ENCODE measurements around the gene HLF. TPM values are rescaled to one million over a fixed set of nuclear protein-coding genes. Genes with fewer than 3 reads are reported as not detected.
A peak's percentile ranks its signal among the peaks of the same experiment; 100 is the strongest.

HLF gene
- total RNA-seq, 1 experiment from 2014 or later, result not detected

- CTCF ChIA-PET, result no interaction called here
- intact Hi-C loops (cut with micrococcal nuclease; ENCODE audit: unreplicated experiment), result no loop called here
- Histone ChIP-seq H3K4me3 (no peak overlapping the region), H3K4me2 (no peak overlapping the region), H4K20me1 (ENCODE audit: insufficient read depth) (no peaks in the 10 kb centered on the region), H3K9me3 (ENCODE audit: insufficient read depth, low read depth) (no peaks in the 10 kb centered on the region), H3K27ac (no peak overlapping the region), H3K36me3 (ENCODE audit: low read depth) (no peaks in the 10 kb centered on the region), H3F3A (ENCODE audit: insufficient read depth, low read depth) (no peaks in the 10 kb centered on the region), H3K9me2 (ENCODE audit: insufficient read depth) (no peaks in the 10 kb centered on the region), H3K4me1 (replicated peaks; ENCODE audit: insufficient read depth) (no peaks in the 10 kb centered on the region), H3K79me2 (ENCODE audit: low read depth) (no peaks in the 10 kb centered on the region), H2AFZ (no peak overlapping the region), H3K27me3 (ENCODE audit: insufficient read depth, low read depth) (no peaks in the 10 kb centered on the region)
- DNase-seq, result no peak
- TF ChIP-seq, protein P1, sequence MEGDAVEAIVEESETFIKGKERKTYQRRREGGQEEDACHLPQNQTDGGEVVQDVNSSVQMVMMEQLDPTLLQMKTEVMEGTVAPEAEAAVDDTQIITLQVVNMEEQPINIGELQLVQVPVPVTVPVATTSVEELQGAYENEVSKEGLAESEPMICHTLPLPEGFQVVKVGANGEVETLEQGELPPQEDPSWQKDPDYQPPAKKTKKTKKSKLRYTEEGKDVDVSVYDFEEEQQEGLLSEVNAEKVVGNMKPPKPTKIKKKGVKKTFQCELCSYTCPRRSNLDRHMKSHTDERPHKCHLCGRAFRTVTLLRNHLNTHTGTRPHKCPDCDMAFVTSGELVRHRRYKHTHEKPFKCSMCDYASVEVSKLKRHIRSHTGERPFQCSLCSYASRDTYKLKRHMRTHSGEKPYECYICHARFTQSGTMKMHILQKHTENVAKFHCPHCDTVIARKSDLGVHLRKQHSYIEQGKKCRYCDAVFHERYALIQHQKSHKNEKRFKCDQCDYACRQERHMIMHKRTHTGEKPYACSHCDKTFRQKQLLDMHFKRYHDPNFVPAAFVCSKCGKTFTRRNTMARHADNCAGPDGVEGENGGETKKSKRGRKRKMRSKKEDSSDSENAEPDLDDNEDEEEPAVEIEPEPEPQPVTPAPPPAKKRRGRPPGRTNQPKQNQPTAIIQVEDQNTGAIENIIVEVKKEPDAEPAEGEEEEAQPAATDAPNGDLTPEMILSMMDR (conservative IDR thresholded peaks at IDR 0.05), result no peak
- no peak for TF ChIP-seq EZH2 (IDR thresholded peaks at IDR 0.05; ENCODE audit: low read depth)
- BruUV-seq (replicated peaks), result no TSS peak
- POLR2A ChIA-PET (ENCODE audit: unreplicated experiment), result no interaction called here
These were observed 89.2 kb downstream of the HLF start for GRCh38 chr17:55354010-55354409.

- ChIA-PET POLR2A (ENCODE audit: unreplicated experiment) (no interaction called here), CTCF (interaction anchor here (0.6 kb wide), 1 partner anchor 381 kb away, joined by 3 read pairs; no protein-coding TSS in a partner anchor)
- DNase-seq, result no peak
- no peaks in the 10 kb centered on the region for H3K9me2 ChIP-seq (ENCODE audit: insufficient read depth)
- H3K4me3 ChIP-seq, result no peak overlapping the region
- no peaks in the 10 kb centered on the region for H3K9me3 ChIP-seq (ENCODE audit: insufficient read depth, low read depth)
- no peaks in the 10 kb centered on the region for H3K27me3 ChIP-seq (ENCODE audit: insufficient read depth, low read depth)
- intact Hi-C loops (cut with micrococcal nuclease; ENCODE audit: unreplicated experiment), result no loop called here
- no peak overlapping the region for H3K27ac ChIP-seq
- no peaks in the 10 kb centered on the region for H4K20me1 ChIP-seq (ENCODE audit: insufficient read depth)
- H2AFZ ChIP-seq, result no peak overlapping the region
- H3K79me2 ChIP-seq (ENCODE audit: low read depth), result no peaks in the 10 kb centered on the region
- H3K4me2 ChIP-seq, result no peak overlapping the region
- no TSS peak for BruUV-seq (replicated peaks)
- no peaks in the 10 kb centered on the region for H3F3A ChIP-seq (ENCODE audit: insufficient read depth, low read depth)
- H3K36me3 ChIP-seq (ENCODE audit: low read depth), result no peaks in the 10 kb centered on the region
- no peaks in the 10 kb centered on the region for H3K4me1 ChIP-seq (replicated peaks; ENCODE audit: insufficient read depth)
- TF ChIP-seq, protein P1 (conservative IDR thresholded peaks at IDR 0.05), result no peak
- no peak for TF ChIP-seq EZH2 (IDR thresholded peaks at IDR 0.05; ENCODE audit: low read depth)
These were observed 90.2 kb downstream of the HLF start for GRCh38 chr17:55354941-55355340.

GRCh38 chr17:55356434-55357328 lies 91.9 kb downstream of the HLF start:
- Histone ChIP-seq H4K20me1 (ENCODE audit: insufficient read depth) (no peaks in the 10 kb centered on the region), H3K4me2 (no peak overlapping the region), H3K27me3 (ENCODE audit: insufficient read depth, low read depth) (no peaks in the 10 kb centered on the region), H3K79me2 (ENCODE audit: low read depth) (no peaks in the 10 kb centered on the region), H3K36me3 (ENCODE audit: low read depth) (no peaks in the 10 kb centered on the region), H3K27ac (no peak overlapping the region), H3K9me3 (ENCODE audit: insufficient read depth, low read depth) (0 out of 2 replicates have a peak, but pooled peaks cover 8% of the 10 kb centered on the region), H2AFZ (no peak overlapping the region), H3K4me1 (replicated peaks; ENCODE audit: insufficient read depth) (no peaks in the 10 kb centered on the region), H3K9me2 (ENCODE audit: insufficient read depth) (no peaks in the 10 kb centered on the region), H3F3A (ENCODE audit: insufficient read depth, low read depth) (no peaks in the 10 kb centered on the region), H3K4me3 (no peak overlapping the region)
- intact Hi-C loops (cut with micrococcal nuclease; ENCODE audit: unreplicated experiment), result loop anchor here (1.0 to 2.0 kb wide), 2 partner anchors 76 to 158 kb away; no protein-coding TSS in a partner anchor
- no peak for TF ChIP-seq EZH2 (IDR thresholded peaks at IDR 0.05; ENCODE audit: low read depth)
- TF ChIP-seq, protein P1 (conservative IDR thresholded peaks at IDR 0.05), result peak; percentile 92
- CTCF ChIA-PET, result interaction anchor here (0.5 to 1.8 kb wide), 5 partner anchors 53 to 363 kb away, joined by 3 to 6 read pairs (median 4); no protein-coding TSS in a partner anchor
- no TSS peak for BruUV-seq (replicated peaks)
- peak; percentile 51 to 56 for DNase-seq
- POLR2A ChIA-PET (ENCODE audit: unreplicated experiment), result no interaction called here

Data from PC-9 (cell line).